Measurements from ENCODE around the gene VAPB.
"Not testable (repeated sequence)": the region's sequence is repeated elsewhere in the genome, so short reads cannot be mapped to it uniquely, and the experiment has no call there.

VAPB gene, protein sequence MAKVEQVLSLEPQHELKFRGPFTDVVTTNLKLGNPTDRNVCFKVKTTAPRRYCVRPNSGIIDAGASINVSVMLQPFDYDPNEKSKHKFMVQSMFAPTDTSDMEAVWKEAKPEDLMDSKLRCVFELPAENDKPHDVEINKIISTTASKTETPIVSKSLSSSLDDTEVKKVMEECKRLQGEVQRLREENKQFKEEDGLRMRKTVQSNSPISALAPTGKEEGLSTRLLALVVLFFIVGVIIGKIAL

DNA sequence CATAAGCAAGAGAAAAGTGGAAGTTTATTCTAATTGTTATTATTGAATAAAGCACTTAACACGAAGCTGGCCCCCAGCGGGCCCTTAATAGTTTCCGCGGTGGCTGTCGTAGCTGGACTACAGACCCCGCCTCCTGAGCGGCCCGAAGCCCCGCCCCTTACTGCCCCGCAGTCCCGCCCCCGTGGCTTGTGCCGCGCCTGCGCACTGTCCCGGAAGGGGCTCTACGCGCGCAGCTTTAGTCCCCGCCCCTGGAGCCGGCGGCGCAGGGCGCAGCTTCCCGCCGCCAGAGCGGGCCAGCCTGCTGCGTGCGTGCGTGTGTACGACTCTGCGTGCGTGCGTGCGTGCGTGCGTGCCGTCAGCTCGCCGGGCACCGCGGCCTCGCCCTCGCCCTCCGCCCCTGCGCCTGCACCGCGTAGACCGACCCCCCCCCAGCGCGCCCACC is at the start of gene VAPB:
TSS of gene VAPB (plus strand) at position 348 of the 442 bp plus-strand sequence. CDS start 231 bp downstream, outside the sequence.
- peak; percentile 90 to 97 (median 94) for DNase-seq

DNA sequence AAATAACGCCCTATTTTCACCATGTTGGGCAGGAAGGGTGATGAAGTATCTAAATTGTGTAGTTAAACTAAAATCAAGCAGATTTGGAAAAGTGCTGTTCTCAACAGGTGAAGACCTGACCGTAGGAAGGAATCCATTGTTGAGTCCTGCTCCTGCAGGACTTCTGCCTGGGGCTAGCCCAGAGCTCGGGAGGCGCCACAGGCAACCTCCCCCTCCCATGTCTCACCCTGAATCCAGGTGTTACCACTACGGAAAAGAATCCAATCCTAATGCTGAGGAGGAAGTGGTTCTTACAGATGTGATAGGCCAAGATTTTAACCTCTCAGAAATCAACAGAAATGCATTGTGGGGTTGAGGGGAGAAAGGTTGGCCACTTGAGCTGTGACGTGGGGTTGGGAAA is 49.3 kb upstream of the VAPB start:
- no peak for DNase-seq

DNA sequence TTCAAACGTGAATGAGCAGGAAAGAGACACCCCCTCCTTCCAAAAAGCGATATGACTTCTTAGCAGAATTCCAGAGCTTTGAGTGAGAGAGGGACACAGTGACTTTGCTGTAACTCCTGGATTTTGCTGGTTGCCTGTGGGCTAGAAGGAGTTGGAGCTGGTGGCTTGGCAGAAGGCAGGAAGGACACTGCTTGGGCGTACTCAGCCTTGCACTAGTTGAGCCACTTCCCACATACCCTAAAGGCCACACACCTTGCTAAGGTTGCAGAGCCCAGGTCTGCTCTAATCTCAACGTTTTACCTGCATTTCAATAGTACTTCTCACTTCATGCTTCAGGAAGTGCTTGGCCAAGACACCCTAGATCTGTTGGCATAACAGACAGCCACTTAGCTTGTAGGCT is 48.9 kb upstream of the VAPB start:
- DNase-seq = no peak

DNA sequence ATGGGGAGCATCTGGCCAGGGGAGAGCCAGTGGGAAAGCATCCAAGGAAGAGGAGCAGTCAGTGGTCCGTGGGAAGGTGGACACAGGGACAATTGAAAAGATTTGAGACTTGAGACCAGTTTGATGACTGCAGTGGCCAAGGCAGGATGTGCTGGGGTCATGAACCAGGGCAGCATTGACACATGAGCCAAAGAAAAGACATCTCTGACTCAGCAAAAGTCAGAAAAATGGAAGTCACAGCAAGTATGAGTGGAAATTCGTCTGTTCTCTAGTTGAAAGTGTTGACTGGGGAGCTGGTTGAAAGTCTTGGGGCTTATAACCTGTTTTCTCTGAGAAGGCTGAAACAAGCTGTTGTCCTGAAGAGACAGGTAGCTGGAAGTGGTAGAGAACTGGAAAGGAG is 48.2 kb upstream of the VAPB start:
- no peak for DNase-seq

DNA sequence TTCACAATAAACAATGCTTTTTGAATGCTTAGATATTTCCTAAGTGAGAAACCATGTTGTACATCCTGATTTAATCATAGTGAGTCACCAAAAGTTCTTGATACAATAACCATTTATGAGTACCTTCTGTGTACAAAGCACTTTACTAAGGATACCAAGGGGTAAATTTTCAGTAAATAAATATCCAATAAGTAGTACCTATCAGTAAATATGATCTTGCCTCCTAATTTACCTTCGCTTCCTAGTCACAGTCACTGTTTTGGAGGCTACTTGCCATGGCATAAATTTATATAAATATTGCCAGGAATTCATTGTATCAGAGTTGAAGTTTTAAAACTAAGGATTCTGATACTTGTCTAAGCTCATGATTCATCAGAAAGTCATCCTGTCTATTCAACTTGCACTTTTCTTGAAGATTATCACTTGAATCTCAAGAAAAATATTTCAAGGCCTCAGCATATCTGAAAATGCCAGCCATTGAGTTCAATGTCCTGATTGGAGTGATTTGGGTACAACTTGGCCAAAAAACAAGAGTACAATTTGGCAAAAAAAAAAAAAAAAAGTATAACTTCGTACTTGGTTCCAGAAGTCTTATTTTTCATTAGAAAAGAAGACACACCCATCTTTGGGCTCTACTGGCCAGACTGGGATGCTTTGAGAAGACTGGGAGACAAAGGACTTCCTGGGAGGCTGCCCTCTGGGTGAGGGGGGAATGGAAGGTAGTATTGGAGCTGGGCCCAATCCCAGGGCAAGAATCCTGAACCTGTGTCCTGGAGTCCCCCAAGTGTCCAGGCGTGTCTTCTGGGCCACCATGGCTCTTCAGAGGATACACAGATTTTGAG is 46.7 kb upstream of the VAPB start:
- no peak for DNase-seq

DNA sequence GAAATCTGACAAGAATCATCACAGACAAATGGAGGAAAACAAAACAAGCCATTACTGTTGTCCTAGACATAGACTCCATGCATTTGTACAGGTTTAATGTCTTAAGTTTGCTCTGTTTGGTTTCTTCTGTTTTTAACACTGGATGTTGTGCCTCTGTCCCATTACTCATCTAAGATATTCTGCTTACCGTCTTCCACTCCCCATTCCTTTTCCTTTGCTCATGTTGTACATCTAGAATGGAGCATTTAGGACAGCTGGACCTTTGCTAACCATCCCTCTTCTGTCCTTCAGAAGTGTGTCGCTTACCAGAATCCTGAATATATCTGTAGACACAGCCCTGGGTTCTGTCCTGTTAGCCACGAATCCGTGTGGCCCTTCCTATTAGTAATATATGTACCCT is 44.3 kb upstream of the VAPB start:
- no peak for DNase-seq

DNA sequence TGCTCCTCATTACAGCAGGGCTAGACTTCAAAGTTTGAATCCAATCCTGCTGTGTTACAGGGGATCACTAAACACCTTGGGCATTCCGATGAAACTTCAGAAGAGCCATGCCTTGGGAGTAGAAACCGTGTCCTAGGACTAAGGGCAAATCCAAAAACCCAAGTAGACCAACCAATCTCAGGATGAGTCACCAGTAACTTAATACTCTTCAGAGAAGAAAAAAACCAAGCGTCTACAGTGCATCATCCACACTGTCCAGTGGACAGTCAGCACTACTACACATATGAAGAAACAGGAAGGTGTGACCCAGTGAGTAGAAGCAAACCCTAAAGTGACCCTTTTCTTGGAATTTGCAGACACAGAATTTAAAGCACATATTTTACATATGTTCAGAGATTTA is 39.5 kb upstream of the VAPB start:
- DNase-seq = no peak

DNA sequence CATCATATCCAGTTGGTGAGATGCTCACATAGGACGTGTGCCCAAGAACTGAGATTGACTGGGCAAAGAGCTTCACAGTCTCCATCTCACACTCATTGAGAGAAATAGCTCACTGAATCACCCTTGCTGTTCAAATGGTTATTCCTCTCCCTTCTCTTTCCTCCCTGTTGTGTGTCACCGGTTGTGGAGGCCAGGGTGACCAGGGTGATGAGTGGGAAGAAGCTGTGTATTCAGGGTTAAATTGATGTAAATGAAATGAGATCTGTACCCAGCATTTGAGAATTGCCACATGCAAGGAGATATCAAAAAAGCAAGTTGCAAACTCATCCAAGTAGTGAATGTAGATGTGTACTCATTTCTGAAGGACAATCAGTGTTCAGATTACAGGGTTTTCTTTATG is 36.6 kb upstream of the VAPB start:
- DNase-seq = no peak

DNA sequence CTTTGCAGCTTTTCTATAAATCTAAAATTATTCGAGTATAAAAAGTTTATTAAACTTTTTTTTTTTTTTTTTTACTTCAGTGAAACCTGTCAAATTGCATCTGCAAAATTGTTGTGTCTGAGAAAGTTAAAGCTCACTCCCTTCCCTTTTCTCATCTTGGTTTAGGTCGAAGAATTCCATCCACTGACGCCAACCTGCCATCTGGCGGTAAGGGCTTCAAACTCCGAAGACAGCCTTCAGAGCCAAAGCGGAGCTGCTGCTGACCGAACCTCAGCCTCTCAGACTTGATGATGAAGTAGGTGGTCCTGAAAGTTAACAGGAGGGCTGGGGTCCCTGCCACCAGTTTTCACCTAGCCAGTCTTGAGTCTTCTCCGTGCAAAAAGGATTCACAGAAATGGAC is 29.6 kb upstream of the VAPB start:
- DNase-seq = no peak

DNA sequence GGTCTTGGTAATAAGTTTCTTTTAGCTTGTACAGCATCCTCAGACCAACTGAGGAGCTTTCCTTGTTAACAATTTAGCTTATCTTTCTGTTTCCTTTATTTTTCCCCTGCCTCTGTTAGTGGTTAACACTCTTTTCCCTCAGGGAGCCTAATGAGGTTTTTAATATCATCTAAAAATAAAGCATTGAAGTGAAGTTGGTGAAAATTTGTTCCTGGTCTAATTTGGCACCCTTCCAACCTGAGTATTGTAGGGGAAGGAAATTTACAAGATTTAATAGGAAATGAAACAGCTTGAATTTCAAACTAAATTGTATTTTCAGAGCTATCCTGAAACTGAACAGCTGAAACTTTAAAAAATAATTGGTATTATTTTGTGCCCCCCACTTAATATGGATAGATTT is 28.1 kb upstream of the VAPB start:
- no peak for DNase-seq

DNA sequence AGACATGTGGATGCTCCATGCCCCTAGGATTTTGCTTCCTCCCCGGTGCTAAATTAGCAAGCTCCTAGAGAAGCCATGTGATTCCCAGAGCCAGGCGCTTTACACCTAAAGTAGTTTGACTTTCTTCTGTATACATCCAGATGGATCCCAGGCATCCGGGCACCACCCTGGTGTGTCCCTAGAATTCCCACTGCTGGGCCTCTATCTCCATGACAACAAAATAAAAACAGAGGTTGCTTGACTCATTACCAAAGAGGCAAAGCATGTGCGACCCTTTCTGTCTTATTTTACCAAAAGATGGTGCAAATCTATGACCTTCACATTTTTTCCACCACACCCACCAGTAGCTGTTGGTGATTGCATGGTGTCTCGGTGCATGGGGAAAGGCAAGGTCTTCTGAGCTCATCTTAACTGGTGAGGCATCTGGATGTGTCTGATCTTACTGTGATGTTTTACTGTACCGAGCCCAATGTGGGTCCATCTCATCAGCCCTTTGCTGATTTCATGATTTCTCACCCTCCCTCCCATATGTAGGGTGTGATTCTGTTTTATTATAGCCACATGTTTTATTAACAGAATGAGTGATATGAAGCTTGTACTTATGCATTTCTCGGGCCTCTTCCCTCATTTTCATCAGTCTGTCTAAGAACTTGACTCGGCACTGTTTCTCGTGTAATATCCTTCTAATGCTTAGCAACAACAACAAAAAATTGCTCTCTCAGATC is 27.4 kb upstream of the VAPB start:
- no peak for DNase-seq

DNA sequence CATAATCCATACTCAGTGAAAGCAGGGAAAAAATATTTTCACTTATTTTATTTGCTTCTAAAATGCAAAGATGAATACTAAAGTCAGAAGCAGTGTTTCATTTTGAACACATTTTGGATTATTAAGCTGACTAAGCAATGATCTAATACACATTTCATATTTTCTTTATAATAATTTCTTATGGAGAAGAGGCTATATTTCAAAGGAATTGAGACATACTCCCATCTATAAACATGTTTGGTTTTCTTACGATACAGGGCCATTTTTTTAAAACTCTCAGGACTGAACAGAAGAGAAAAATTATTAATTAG is 26.9 kb upstream of the VAPB start:
- DNase-seq = no peak

DNA sequence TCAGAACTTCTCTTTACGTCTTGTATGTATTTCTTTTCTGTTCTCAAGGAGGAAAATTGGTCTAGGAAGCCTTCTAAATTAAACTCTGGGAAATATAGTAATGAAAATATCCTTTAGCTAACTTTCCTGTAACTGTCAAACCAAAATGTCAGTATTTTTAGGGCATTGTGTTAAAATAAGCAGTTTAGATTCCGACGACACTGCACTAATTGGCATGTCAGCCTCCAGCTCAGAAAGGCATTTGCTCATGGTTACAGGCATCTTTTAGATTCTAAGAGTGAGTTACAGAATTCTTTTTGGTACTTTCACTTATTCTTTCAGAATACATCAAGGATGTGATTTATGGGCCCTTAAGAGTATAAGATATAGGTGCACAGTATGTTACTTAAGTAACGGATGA is 26.1 kb upstream of the VAPB start:
- no peak for DNase-seq

DNA sequence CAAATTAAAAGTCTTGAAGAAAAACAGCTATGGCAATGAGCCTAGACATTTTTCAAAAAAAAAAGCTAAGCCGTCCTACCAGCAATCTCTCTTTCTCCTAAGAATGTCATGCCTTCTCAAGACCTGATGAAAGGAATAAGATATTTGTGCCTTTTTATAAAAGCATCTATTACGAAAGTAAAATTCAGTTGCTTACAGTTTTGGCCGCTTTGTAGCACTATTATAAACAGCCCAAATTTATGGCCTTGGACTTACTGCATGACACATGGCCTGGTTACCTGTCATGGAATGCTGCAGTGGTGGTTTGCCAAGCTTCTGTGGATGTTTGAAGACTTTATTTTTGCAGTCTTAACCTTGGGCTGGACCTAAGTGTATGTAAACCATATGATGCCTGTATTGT is 22.2 kb upstream of the VAPB start:
- no peak for DNase-seq

DNA sequence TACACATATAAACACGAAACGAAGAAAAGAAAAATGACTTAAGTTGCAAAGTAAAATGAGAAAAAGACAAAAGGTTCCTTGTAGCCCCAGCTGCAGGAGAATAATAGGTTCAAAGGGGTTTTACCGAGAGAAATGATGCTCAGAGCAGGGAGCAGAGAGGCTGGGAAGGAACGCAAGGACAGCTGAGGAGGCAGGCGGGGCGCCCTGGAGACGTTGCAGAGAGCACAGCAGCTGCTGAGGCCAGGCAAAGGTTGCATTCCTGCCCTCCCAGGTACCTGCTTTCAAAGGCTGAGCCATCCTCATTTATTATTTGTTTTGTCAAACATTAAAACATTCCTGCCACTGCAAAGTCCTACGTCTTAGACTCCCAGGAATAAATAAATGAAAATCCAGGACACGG is 16.2 kb upstream of the VAPB start:
- no peak for DNase-seq

DNA sequence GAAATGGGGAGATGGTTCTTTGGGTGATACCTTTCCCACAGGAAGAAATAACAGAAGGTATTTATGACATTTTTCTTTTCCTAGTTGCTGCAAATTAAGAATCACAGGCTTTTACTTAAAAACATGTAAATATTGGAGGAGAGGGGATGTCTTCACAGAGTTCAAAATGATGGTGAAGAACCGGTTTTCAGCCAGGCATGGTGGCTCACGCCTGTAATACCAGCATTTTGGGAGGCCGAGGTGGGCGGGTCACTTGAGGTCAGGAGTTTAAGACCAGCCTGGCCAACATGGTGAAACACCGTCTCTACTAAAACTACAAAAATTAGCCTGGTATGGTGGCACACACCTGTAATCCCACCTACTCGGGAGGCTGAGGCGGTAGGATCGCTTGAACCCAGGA is 15.7 kb upstream of the VAPB start:
- DNase-seq = not testable (repeated sequence)

DNA sequence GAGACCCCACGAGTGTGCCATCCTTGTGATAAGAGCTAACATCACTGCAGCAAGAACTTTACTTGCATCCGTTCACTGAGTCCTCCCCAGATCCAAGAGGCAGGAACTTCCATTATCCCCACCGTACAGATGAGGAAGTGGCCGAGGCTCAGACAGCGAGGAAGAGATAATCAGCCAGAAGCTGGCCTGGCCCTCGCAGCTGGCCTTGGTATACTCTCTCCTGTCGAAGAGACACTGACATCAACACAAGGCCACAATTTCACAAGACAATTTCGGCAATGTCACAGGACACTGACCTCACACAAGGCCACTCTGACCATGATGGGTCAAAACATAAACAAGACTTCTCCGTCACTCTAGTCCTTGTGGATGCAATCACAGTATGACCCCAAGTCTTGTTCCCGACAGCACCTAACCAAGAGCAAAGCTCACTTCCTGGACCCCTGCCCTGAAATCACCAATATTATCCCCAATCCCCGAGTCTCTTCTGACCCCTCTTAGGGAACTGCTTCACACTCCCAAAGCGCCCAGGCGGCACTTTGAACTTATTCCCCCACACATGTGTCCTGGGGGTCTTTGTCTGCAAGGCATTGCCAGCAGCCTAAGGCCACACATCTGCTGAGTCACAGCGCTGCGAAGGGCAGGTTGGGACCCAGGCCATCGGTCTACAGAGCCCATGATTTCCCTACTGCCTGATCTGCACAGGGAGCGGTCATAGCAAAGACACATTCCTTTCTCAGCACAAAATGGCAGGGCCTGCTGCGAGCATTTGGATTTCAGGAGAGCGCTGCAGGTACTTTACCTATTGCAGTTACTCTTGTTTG is 14.8 kb upstream of the VAPB start:
- no peak for DNase-seq

DNA sequence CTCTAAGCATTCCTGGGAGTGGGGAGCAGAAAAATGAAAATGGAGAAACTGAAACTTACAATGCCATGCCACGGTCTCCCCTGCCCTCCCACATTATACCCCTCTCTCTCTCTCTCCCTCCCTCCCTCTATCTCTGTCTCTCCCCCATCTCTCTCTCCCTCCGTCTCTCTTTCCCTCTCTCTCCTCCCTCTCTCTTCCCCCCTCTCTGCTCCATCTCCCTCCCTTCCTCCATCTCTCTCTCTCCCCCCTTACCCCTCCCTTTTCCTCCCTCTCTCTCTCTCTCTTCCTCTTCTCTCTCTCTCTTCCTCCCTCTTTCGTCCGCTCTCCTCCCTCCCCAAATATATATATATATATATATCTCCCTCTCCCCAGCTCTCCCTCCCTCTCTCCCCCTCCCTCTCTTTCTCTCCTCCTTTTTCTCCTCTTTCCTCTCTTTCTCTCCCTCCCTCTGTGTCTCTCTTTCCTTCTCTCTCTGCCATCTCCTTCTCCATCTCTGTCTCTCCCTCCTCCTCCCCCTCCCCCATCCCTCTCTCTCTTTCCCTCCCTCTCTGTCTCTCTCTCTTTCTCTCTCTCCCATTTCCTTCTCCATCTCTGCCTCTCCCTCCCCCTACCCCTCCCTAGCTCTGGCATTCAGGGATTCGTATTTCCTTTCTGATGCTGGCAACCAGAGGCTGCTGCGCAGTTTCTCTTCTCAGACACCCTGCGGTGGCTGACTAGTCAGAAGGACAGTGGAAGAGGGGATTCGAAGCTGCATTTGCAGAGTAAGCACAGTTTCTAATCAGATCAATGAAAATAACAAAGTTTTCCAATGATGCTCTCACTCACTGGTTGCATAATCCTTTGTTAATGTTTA is 13.9 kb upstream of the VAPB start:
- no peak for DNase-seq

DNA sequence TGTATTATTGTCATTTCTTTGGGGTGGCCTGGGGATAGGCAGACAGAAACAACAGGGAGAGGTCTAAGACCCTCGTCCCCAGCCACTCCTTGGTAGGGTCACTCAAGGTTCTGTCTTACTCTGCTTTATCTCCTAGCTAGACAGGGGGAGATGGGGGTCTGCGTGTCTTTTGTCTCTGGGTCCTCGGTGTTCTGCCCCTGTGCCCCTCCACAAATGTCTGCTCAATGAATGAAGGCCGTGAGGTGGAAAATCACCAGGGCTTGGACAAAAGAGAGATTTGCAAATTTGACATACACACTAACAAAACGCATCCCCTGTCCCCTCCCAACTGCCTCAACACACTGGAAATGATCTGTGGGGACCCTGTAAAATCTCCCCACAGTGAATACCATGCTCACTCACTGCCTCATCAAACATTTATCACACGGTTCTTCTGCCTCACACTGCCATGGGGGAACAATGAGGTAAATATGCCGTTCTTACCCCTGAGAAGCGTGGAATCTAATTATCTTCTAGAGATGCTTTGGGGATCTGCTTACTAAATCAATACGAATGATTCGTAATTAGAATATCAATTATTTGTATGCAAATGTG is 13.2 kb upstream of the VAPB start:
- no peak for DNase-seq

DNA sequence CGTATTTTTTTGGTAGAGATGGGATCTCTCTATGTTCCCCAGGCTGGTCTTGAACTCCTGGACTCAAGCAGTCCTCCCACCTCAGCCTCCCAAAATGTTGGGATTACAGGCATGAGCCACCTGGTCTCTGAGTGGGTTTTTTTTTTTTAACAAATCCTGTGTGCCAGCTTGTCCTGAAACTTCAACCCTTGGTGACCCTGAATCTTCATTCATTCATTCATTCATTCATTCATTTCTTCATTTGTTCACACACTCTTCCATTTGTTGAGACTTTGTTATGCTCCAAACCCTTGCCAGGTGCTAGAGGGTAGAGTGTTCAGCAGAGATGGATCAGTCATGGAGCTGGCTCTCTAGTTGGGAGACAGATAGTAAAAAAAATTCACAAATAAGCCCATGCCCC is 12.0 kb upstream of the VAPB start:
- no peak for DNase-seq

DNA sequence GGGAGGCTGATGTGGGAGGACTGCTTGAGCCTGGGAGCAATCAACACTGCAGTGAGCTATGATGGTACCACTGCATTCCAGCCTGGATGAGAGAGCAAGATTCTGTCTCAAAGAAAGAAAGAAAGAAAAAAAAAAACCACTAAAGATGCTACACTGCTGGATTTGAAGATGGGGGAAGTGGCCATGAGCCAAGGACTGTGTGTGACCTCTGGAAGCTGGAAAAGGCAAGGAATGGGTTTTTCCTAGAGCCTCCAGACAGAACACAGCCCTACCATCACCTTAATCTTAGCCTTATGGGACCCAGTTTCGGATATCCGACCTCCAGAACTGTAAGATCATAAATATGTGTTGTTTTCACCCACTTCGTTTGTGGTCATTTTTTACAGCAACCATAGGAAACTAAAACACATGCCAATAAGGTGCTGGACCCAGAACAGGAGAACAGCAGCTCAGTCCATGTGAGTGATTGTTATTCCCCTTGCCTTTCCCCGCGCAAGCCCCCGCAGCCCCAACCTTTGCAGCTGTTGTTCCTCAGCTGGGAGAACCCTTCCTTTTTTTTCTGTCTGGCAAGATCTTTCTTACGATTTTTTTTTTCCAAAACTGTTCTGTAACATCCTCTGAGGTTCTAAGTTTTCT is 11.1 kb upstream of the VAPB start:
- no peak for DNase-seq
